Skeletal muscle satellite cell (primary cell): ENCODE results near the gene CREG2.

Experiments used
- H3K27me3 ChIP-seq: 2 replicates; pipeline ENCODE4 v1.7.0; 2013; ENCODE audit warnings: low read length; ENCODE audit not compliant: control insufficient read depth, insufficient read depth
- H3K36me3 ChIP-seq: 2 replicates; pipeline ENCODE4 v1.7.0; 2013; ENCODE audit warnings: mild to moderate bottlenecking, control low read depth, low read length; ENCODE audit not compliant: insufficient read depth
- H3K4me1 ChIP-seq: 2 replicates; pipeline ENCODE4 v1.7.0; 2013; ENCODE audit warnings: low read length; ENCODE audit not compliant: control insufficient read depth, insufficient read depth
- H3K4me2 ChIP-seq: 2 replicates; pipeline ENCODE4 v1.7.0; 2013; ENCODE audit warnings: mild to moderate bottlenecking, low read length
- H3K4me3 ChIP-seq: 2 replicates; pipeline ENCODE4 v1.7.0; 2013; ENCODE audit warnings: low read length
- H3K9ac ChIP-seq: 2 replicates; pipeline ENCODE4 v1.7.0; 2013; ENCODE audit warnings: mild to moderate bottlenecking, low read depth, low read length, moderate library complexity
- H3K9me3 ChIP-seq: replicated peaks from 2 replicates; pipeline ENCODE4 v1.7.0; 2013; ENCODE audit warnings: mild to moderate bottlenecking, control low read depth, low read length

Gene CREG2

GRCh38 chr2:101364878-101365277 lies 22.4 kb downstream of the CREG2 start:
- Histone ChIP-seq H3K4me2 (no peak overlapping the region), H3K36me3 (no peaks in the 10 kb centered on the region), H3K4me1 (no peaks in the 10 kb centered on the region), H3K27me3 (peaks cover 38% of the 10 kb centered on the region), H3K9me3 (no peaks in the 10 kb centered on the region), H3K4me3 (no peak overlapping the region), H3K9ac (no peak overlapping the region)

- no peaks in the 10 kb centered on the region for H3K36me3 ChIP-seq
- peaks cover 35% of the 10 kb centered on the region for H3K27me3 ChIP-seq
- H3K4me3 ChIP-seq: no peak overlapping the region
- no peak overlapping the region for H3K9ac ChIP-seq
- no peaks in the 10 kb centered on the region for H3K9me3 ChIP-seq
- no peak overlapping the region for H3K4me2 ChIP-seq
- no peaks in the 10 kb centered on the region for H3K4me1 ChIP-seq
These were observed 24.5 kb downstream of the CREG2 start for GRCh38 chr2:101362777-101363176.

- Histone ChIP-seq H3K9ac (no peak overlapping the region), H3K4me1 (peaks cover 4% of the 10 kb centered on the region), H3K27me3 (peaks cover 35% of the 10 kb centered on the region), H3K4me3 (no peak overlapping the region), H3K4me2 (no peak overlapping the region), H3K36me3 (no peaks in the 10 kb centered on the region), H3K9me3 (no peaks in the 10 kb centered on the region)
These were observed 25.0 kb downstream of the CREG2 start for GRCh38 chr2:101362316-101362715.

DNA sequence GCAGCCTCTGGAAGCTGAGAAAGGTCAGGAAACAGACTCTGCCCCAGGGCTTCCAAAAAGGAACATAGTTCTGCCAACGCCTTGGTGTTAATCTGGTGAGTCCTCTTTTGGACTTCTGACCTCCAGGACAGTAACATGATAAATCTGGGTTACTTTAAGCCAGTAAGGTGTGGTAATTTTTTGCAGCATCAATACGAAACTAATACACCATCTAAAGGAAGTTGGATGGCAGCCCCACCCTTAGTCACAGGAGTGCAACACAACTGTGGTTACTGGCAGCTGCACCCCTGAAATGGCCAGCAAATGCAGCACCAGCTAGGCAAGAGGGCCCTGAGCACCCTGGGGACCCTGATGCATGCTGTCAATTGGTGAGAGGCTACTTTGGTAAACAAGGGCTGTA lies 25.8 kb downstream of the CREG2 start:
- Histone ChIP-seq H3K9me3 (no peaks in the 10 kb centered on the region), H3K4me1 (peaks cover 10% of the 10 kb centered on the region), H3K4me3 (no peak overlapping the region), H3K27me3 (peaks cover 35% of the 10 kb centered on the region), H3K36me3 (no peaks in the 10 kb centered on the region), H3K4me2 (no peak overlapping the region), H3K9ac (no peak overlapping the region)

- Histone ChIP-seq H3K9ac (no peak overlapping the region), H3K4me1 (peaks cover 14% of the 10 kb centered on the region), H3K4me3 (no peak overlapping the region), H3K27me3 (peaks cover 35% of the 10 kb centered on the region), H3K4me2 (no peak overlapping the region), H3K9me3 (no peaks in the 10 kb centered on the region), H3K36me3 (no peaks in the 10 kb centered on the region)
These were observed 26.2 kb downstream of the CREG2 start for GRCh38 chr2:101361121-101361520.

GRCh38 chr2:101360232-101360631 lies 27.1 kb downstream of the CREG2 start:
- Histone ChIP-seq H3K9me3 (no peaks in the 10 kb centered on the region), H3K36me3 (no peaks in the 10 kb centered on the region), H3K4me2 (no peak overlapping the region), H3K27me3 (peaks cover 34% of the 10 kb centered on the region), H3K9ac (no peak overlapping the region), H3K4me1 (peaks cover 19% of the 10 kb centered on the region), H3K4me3 (no peak overlapping the region)

DNA sequence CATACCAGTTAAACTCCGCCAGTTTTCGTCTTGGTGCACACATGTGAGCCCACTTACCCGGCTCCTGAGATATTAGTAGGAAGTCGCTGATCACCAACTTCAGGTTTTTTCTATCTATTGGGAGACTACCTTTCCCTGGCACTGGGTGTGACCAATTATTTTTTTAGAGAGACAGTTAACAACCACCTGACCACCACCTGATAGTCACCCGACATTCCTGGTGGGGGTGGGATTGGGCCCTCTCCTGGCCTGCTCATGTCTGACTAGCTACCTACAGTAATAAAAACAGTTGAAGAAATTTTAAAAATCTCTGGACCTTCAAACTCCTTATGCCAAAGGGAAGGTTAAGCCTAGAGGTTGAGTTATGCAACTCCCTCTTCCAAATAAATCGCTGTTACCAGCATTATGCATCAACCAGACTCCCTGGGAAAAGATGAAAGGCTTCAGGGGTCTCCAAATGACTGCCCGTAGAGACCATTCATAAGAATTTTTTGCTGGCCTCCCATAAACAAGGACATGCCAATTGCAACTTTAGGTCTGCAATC lies 27.8 kb downstream of the CREG2 start:
- peaks cover 19% of the 10 kb centered on the region for H3K4me1 ChIP-seq
- H3K27me3 ChIP-seq: peaks cover 27% of the 10 kb centered on the region
- no peak overlapping the region for H3K4me3 ChIP-seq
- H3K9me3 ChIP-seq: no peaks in the 10 kb centered on the region
- H3K9ac ChIP-seq: no peak overlapping the region
- no peak overlapping the region for H3K4me2 ChIP-seq
- no peaks in the 10 kb centered on the region for H3K36me3 ChIP-seq

DNA sequence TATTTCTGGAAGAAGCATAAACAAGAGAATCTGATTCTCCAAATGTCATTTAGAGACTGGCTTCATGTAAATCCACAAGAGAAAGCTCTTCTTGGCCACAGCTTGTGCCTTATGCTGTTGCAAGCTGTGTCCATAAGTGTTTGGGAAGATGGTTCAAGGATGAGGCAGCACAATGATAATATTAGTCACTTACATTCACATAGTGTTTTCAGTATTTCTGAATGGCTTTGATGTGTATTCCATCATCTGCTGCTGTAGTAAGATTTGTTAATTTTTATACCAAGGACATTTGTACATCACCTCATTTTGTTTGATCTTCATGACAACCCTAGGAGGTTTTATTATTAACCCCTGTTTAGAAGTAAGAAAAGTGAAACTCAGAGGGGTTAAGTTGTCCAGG lies 29.9 kb downstream of the CREG2 start:
- H3K9ac ChIP-seq: no peak overlapping the region
- H3K27me3 ChIP-seq: peaks cover 10% of the 10 kb centered on the region
- no peak overlapping the region for H3K4me2 ChIP-seq
- H3K36me3 ChIP-seq: no peaks in the 10 kb centered on the region
- H3K9me3 ChIP-seq: no peaks in the 10 kb centered on the region
- no peak overlapping the region for H3K4me3 ChIP-seq
- peaks cover 19% of the 10 kb centered on the region for H3K4me1 ChIP-seq

GRCh38 chr2:101356521-101356920 lies 30.8 kb downstream of the CREG2 start:
- peaks cover 19% of the 10 kb centered on the region for H3K4me1 ChIP-seq

DNA sequence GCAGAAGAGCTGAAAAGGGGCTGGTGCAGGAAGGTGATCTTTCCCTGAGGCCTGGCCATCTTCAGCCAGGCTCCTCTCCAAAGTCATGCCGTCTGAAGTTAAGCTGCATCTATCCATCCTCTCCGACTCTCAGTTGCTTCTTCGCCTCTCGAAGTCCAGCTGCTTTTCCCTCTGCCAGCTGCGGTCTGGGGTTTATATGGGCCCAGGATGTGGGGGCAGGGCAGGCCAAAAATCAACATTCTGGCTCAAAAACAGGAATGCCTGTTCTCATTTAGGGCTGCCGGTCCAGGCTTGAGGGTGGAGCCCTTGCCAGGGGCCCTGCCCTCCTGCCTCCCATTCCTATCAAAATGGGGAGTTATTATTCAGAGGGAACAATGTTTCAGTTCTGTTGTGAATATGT lies 31.2 kb downstream of the CREG2 start:
- Histone ChIP-seq H3K27me3 (peaks cover under 1% of the 10 kb centered on the region), H3K4me1 (peaks cover 19% of the 10 kb centered on the region), H3K9me3 (no peaks in the 10 kb centered on the region), H3K9ac (no peak overlapping the region), H3K36me3 (no peaks in the 10 kb centered on the region), H3K4me3 (no peak overlapping the region), H3K4me2 (no peak overlapping the region)

More at GRCh38 chr2:101356521-101356920, 30.8 kb downstream of the CREG2 start:
- Histone ChIP-seq H3K4me3 (no peak overlapping the region), H3K9me3 (no peaks in the 10 kb centered on the region), H3K4me2 (no peak overlapping the region), H3K27me3 (peaks cover 6% of the 10 kb centered on the region), H3K9ac (no peak overlapping the region), H3K36me3 (no peaks in the 10 kb centered on the region)

DNA sequence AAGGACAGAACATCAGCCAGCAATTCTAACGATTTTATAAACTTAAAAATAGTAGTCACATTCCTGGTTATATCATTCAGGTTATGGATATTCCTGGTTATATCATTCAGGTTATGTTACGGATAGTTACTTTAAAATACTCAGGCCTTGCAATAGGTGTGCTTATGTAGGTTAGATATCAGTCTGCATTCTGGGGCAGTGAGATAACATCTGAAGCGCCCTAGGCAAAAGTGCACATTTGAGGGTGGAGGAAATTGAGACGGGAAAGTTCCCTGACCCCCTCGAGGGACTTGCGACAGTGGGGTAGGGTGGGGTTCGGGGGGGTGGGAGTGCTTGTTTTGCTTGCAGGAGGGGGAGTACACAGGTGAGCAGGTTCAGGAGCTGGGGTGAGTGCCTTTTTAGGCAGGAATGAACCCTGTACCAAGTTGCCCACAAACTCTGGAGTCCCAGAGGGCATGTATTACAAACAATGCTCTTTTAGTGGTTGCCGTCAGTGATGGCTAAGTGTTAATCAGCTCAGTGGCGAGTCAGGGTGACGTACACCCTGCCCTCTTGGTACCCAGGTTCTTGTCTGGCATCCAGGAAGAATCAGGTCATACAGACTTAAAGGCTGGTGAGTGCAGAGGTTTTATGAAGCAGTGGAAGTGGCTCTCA lies 31.8 kb downstream of the CREG2 start:
- Histone ChIP-seq H3K4me3 (no peak overlapping the region), H3K9me3 (no peaks in the 10 kb centered on the region), H3K4me2 (no peak overlapping the region), H3K36me3 (no peaks in the 10 kb centered on the region), H3K4me1 (peaks cover 21% of the 10 kb centered on the region), H3K27me3 (no peaks in the 10 kb centered on the region), H3K9ac (no peak overlapping the region)
